Measurements from ENCODE around the gene UNC93B1.

The UNC93B1 gene

GRCh38 chr11:68039526-68040086 lies 35.7 kb upstream of the UNC93B1 start:
- no peak for DNase-seq

- DNase-seq: peak; percentile 83
These were observed 35.0 kb upstream of the UNC93B1 start, which contains the start of gene TCIRG1 for GRCh38 chr11:68038718-68039525. Gene TCIRG1, plus strand, starts transcription at chr11:68039025. Its CDS starts 2,247 bp downstream, at chr11:68041272.

- no peak for DNase-seq
These were observed 34.4 kb upstream of the UNC93B1 start for GRCh38 chr11:68038226-68038717.

- no peak for DNase-seq
These were observed 33.7 kb upstream of the UNC93B1 start for GRCh38 chr11:68037411-68038225.

- DNase-seq: no peak
These were observed 32.9 kb upstream of the UNC93B1 start for GRCh38 chr11:68036717-68037239.

GRCh38 chr11:68036141-68036716 lies 32.3 kb upstream of the UNC93B1 start:
- DNase-seq: no peak

- no peak for DNase-seq
These were observed 31.5 kb upstream of the UNC93B1 start for GRCh38 chr11:68035266-68035876.

GRCh38 chr11:68033708-68034045 lies 29.8 kb upstream of the UNC93B1 start:
- DNase-seq: no peak

- DNase-seq: no peak
These were observed 29.3 kb upstream of the UNC93B1 start for GRCh38 chr11:68032997-68033707.

- DNase-seq: no peak
These were observed 28.1 kb upstream of the UNC93B1 start for GRCh38 chr11:68032003-68032402.

GRCh38 chr11:68031144-68031464 lies 27.2 kb upstream of the UNC93B1 start:
- DNase-seq: no peak

GRCh38 chr11:68030318-68031143 lies 26.6 kb upstream of the UNC93B1 start, which contains the start of gene NDUFS8:
Gene NDUFS8, plus strand, starts transcription at chr11:68030681. Its CDS starts 1,471 bp downstream, at chr11:68032152.
- DNase-seq: peak; percentile 97

GRCh38 chr11:68028802-68029545 lies 25.1 kb upstream of the UNC93B1 start:
- peak; percentile 79 for DNase-seq

GRCh38 chr11:68027667-68028066 lies 23.8 kb upstream of the UNC93B1 start:
- DNase-seq: no peak

- no peak for DNase-seq
These were observed 22.7 kb upstream of the UNC93B1 start for GRCh38 chr11:68026391-68027105.

GRCh38 chr11:68025047-68025446 lies 21.1 kb upstream of the UNC93B1 start:
- DNase-seq: no peak

- DNase-seq: no peak
These were observed 20.6 kb upstream of the UNC93B1 start for GRCh38 chr11:68024508-68024907.

- DNase-seq: no peak
These were observed 18.6 kb upstream of the UNC93B1 start for GRCh38 chr11:68022531-68022930.

GRCh38 chr11:68021167-68021787 lies 17.4 kb upstream of the UNC93B1 start:
- DNase-seq: peak; percentile 50
